Ishikawa (cell line): Measurements from ENCODE around the gene CEMP1.

ENCODE experiments used
- CEBPB ChIP-seq: IDR thresholded peaks from 2 replicates; pipeline ENCODE4 v1.6.1; 2012
- CREB1 ChIP-seq: IDR thresholded peaks from 2 replicates; pipeline ENCODE4 v1.6.1; 2012; ENCODE audit warnings: low read depth
- EGR1 ChIP-seq: IDR thresholded peaks from 2 replicates; pipeline ENCODE4 v1.6.1; 2012
- EP300 ChIP-seq: IDR thresholded peaks from 2 replicates; pipeline ENCODE4 v1.6.1; 2012; ENCODE audit warnings: borderline replicate concordance
- FOXM1 ChIP-seq: IDR thresholded peaks from 2 replicates; pipeline ENCODE4 v1.6.1; 2012; ENCODE audit warnings: low read depth, borderline replicate concordance
- NFIC ChIP-seq: IDR thresholded peaks from 2 replicates; pipeline ENCODE4 v1.6.1; 2012
- RAD21 ChIP-seq: IDR thresholded peaks from 2 replicates; pipeline ENCODE4 v1.6.1; 2012; ENCODE audit warnings: low read depth
- TAF1 ChIP-seq: IDR thresholded peaks from 2 replicates; pipeline ENCODE4 v1.6.1; 2012; ENCODE audit warnings: low read depth, mild to moderate bottlenecking
- TCF12 ChIP-seq: IDR thresholded peaks from 2 replicates; pipeline ENCODE4 v1.6.1; 2012; ENCODE audit warnings: low read depth
- TEAD4 ChIP-seq: IDR thresholded peaks from 2 replicates; pipeline ENCODE4 v1.6.1; 2012
- YY1 ChIP-seq: IDR thresholded peaks from 2 replicates; pipeline ENCODE4 v1.6.1; 2012; ENCODE audit warnings: low read depth
- ZBTB7A ChIP-seq: IDR thresholded peaks from 2 replicates; pipeline ENCODE4 v1.6.1; 2012; ENCODE audit warnings: low read depth
- TF ChIP-seq, protein P1 (sequence below): IDR thresholded peaks from 2 replicates; pipeline ENCODE4 v1.6.1; 2012
- TF ChIP-seq, protein P2 (sequence below): IDR thresholded peaks from 2 replicates; pipeline ENCODE4 v1.6.1; 2012
- TF ChIP-seq, protein P3 (sequence below): IDR thresholded peaks from 2 replicates; pipeline ENCODE4 v1.6.1; 2012; ENCODE audit warnings: low read depth, mild to moderate bottlenecking

The CEMP1 gene

GRCh38 chr16:2512735-2513404 lies 18.3 kb downstream of the CEMP1 start:
- TF ChIP-seq YY1 (no peak), TEAD4 (no peak)

GRCh38 chr16:2511996-2512734 lies 19.0 kb downstream of the CEMP1 start:
- TF ChIP-seq, protein P1, sequence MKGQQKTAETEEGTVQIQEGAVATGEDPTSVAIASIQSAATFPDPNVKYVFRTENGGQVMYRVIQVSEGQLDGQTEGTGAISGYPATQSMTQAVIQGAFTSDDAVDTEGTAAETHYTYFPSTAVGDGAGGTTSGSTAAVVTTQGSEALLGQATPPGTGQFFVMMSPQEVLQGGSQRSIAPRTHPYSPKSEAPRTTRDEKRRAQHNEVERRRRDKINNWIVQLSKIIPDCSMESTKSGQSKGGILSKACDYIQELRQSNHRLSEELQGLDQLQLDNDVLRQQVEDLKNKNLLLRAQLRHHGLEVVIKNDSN, result no peak
- no peak for TF ChIP-seq TAF1
- TF ChIP-seq, protein P2, sequence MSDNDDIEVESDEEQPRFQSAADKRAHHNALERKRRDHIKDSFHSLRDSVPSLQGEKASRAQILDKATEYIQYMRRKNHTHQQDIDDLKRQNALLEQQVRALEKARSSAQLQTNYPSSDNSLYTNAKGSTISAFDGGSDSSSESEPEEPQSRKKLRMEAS, result no peak
- no peak for TF ChIP-seq CREB1
- no peak for TF ChIP-seq TEAD4
- TF ChIP-seq YY1, result no peak
- no peak for TF ChIP-seq NFIC
- no peak for TF ChIP-seq CEBPB
- TF ChIP-seq RAD21, result no peak
- TF ChIP-seq ZBTB7A, result no peak

- TF ChIP-seq CEBPB (no peak), NFIC (no peak), CREB1 (no peak), FOXM1 (no peak), RAD21 (no peak), TAF1 (no peak), EGR1 (no peak), YY1 (no peak)
- TF ChIP-seq, protein P1, result no peak
- TF ChIP-seq, protein P3, sequence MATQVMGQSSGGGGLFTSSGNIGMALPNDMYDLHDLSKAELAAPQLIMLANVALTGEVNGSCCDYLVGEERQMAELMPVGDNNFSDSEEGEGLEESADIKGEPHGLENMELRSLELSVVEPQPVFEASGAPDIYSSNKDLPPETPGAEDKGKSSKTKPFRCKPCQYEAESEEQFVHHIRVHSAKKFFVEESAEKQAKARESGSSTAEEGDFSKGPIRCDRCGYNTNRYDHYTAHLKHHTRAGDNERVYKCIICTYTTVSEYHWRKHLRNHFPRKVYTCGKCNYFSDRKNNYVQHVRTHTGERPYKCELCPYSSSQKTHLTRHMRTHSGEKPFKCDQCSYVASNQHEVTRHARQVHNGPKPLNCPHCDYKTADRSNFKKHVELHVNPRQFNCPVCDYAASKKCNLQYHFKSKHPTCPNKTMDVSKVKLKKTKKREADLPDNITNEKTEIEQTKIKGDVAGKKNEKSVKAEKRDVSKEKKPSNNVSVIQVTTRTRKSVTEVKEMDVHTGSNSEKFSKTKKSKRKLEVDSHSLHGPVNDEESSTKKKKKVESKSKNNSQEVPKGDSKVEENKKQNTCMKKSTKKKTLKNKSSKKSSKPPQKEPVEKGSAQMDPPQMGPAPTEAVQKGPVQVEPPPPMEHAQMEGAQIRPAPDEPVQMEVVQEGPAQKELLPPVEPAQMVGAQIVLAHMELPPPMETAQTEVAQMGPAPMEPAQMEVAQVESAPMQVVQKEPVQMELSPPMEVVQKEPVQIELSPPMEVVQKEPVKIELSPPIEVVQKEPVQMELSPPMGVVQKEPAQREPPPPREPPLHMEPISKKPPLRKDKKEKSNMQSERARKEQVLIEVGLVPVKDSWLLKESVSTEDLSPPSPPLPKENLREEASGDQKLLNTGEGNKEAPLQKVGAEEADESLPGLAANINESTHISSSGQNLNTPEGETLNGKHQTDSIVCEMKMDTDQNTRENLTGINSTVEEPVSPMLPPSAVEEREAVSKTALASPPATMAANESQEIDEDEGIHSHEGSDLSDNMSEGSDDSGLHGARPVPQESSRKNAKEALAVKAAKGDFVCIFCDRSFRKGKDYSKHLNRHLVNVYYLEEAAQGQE, result no peak
These were observed 19.9 kb downstream of the CEMP1 start for GRCh38 chr16:2511128-2511800.

- TF ChIP-seq, protein P2, result no peak
- no peak for TF ChIP-seq CREB1
- TF ChIP-seq NFIC, result no peak
- TF ChIP-seq TAF1, result no peak
- no peak for TF ChIP-seq EP300
- TF ChIP-seq, protein P3, result no peak
- TF ChIP-seq TCF12, result no peak
- TF ChIP-seq CEBPB, result no peak
- TF ChIP-seq, protein P1, result no peak
- no peak for TF ChIP-seq FOXM1
- TF ChIP-seq YY1, result no peak
- TF ChIP-seq EGR1, result no peak
- no peak for TF ChIP-seq TEAD4
These were observed 22.3 kb downstream of the CEMP1 start for GRCh38 chr16:2508722-2509400.

- TF ChIP-seq FOXM1, result no peak
- no peak for TF ChIP-seq TCF12
- TF ChIP-seq, protein P1, result no peak
- TF ChIP-seq YY1, result no peak
These were observed 23.5 kb downstream of the CEMP1 start for GRCh38 chr16:2507665-2508064.
